Endothelial cell of umbilical vein (primary cell): ENCODE measurements around the gene BANF2. TPM values are rescaled to one million over a fixed set of nuclear protein-coding genes. Genes with fewer than 3 reads are reported as not detected.

Experiments
- BruUV-seq: library from RNA; stranded (reverse); fragments of 400-500 nt; replicated peaks from 2 replicates; lab custom pipeline; 2021; lab: Mats Ljungman, UMichigan
- CTCF ChIA-PET: fragments of 300-600, 350-600 bp; sonication (Branson Sonifier 250); formaldehyde crosslinking; loops from one replicate; lab custom pipeline; 2021; ENCODE audit warnings: antibody characterized with exemption, inconsistent platforms; lab: Charles Lee
- POLR2A ChIA-PET: fragments of 300-600, 350-600 bp; sonication (Branson Sonifier 250); formaldehyde crosslinking; loops from one replicate; lab custom pipeline; 2021; ENCODE audit warnings: antibody characterized with exemption, inconsistent platforms; lab: Charles Lee
- DNase-seq: peaks from one replicate; pipeline ENCODE4 v3.0.0-alpha.2; 2011; ENCODE audit warnings: low read depth, low spot score
- FAIRE-seq: peaks from 2 replicates; lab custom pipeline; 2011; peaks lifted over from hg19 to GRCh38; lab: Jason Lieb, UNC
- H2AFZ ChIP-seq: 2 replicates; pipeline ENCODE4 v1.6.0; 2012; ENCODE audit warnings: low read depth, low read length, control low read depth, inconsistent platforms
- H3K27ac ChIP-seq: 2 replicates; pipeline ENCODE4 v1.5.1; 2011; ENCODE audit warnings: low read depth, mild to moderate bottlenecking, control low read depth, low read length, moderate library complexity; ENCODE audit not compliant: insufficient read depth
- H3K27me3 ChIP-seq, 2 experiments: 2 replicates each; pipeline versions ENCODE4 v1.6.0 to v1.6.1; 2011; ENCODE audit warnings: low read length in 2 of 2, mixed read lengths in 1 of 2; ENCODE audit not compliant: control insufficient read depth in 2 of 2, insufficient read depth in 2 of 2
- H3K36me3 ChIP-seq, 2 experiments: 2 replicates in 1 of 2; 3 replicates in 1 of 2; pipeline ENCODE4 v1.5.1; 2011; ENCODE audit warnings: low read length in 2 of 2, mild to moderate bottlenecking in 1 of 2, moderate library complexity in 1 of 2; ENCODE audit not compliant: control insufficient read depth in 2 of 2, insufficient read depth in 2 of 2; ENCODE audit errors: extremely low read depth in 1 of 2
- H3K4me1 ChIP-seq: 3 replicates; pipeline ENCODE4 v1.5.1; 2011; ENCODE audit warnings: mild to moderate bottlenecking, low read length; ENCODE audit not compliant: control insufficient read depth, insufficient read depth; ENCODE audit errors: extremely low read depth
- H3K4me2 ChIP-seq: 2 replicates; pipeline ENCODE4 v1.6.1; 2011; ENCODE audit warnings: low read length, control low read depth, mixed read lengths; ENCODE audit not compliant: insufficient read depth
- H3K4me3 ChIP-seq, 3 experiments: fragments of 200-600 bp in 1 of 3; sonication (generic), shearing (Covaris generic) in 1 of 3; replicated peaks in 1 of 3; 2 replicates each; pipeline ENCODE4 v1.5.1; 2011 to 2016; ENCODE audit warnings: control low read depth in 3 of 3, low read length in 3 of 3, mild to moderate bottlenecking in 2 of 3, inconsistent platforms in 1 of 3, low read depth in 1 of 3, moderate library complexity in 1 of 3; ENCODE audit not compliant: insufficient read depth in 1 of 3
- H3K79me2 ChIP-seq: 2 replicates; pipeline ENCODE4 v1.6.0; 2012; ENCODE audit warnings: low read length, inconsistent platforms; ENCODE audit not compliant: control insufficient read depth, insufficient read depth
- H3K9ac ChIP-seq: replicated peaks from 2 replicates; pipeline ENCODE3; 2011; ENCODE audit warnings: low read length, control low read depth; ENCODE audit not compliant: insufficient read depth; ENCODE audit errors: extremely low read depth
- H3K9me1 ChIP-seq: replicated peaks from 3 replicates; pipeline ENCODE4 v1.6.0; 2011; ENCODE audit warnings: mild to moderate bottlenecking, low read length; ENCODE audit not compliant: control insufficient read depth, insufficient read depth; ENCODE audit errors: extremely low read depth
- H3K9me3 ChIP-seq: replicated peaks from 2 replicates; pipeline ENCODE4 v1.5.1; 2012; ENCODE audit warnings: low read length, inconsistent platforms; ENCODE audit not compliant: control insufficient read depth, insufficient read depth
- H4K20me1 ChIP-seq: replicated peaks from 2 replicates; pipeline ENCODE3; 2011; ENCODE audit warnings: mild to moderate bottlenecking, low read length; ENCODE audit not compliant: control insufficient read depth, insufficient read depth; ENCODE audit errors: extremely low read depth
- EZH2 ChIP-seq: IDR thresholded peaks from 2 replicates; pipeline ENCODE4 v1.6.1; 2012; ENCODE audit warnings: borderline replicate concordance, low read depth, mild to moderate bottlenecking, moderate library complexity, low read length, inconsistent platforms; ENCODE audit not compliant: severe bottlenecking
- FOS ChIP-seq: IDR thresholded peaks from 2 replicates; pipeline ENCODE4 v1.6.1; 2011; ENCODE audit warnings: mild to moderate bottlenecking, low read length, moderate library complexity, borderline replicate concordance; ENCODE audit not compliant: insufficient read depth
- GATA2 ChIP-seq: IDR thresholded peaks from 2 replicates; pipeline ENCODE4 v1.7.0; 2011; ENCODE audit warnings: low read depth, mild to moderate bottlenecking, moderate library complexity, mixed read lengths, low read length; ENCODE audit not compliant: insufficient read length, insufficient read depth
- JUN ChIP-seq: IDR thresholded peaks from 2 replicates; pipeline ENCODE4 v1.6.1; 2011; ENCODE audit warnings: borderline replicate concordance, low read depth; ENCODE audit not compliant: insufficient read length, insufficient read depth
- MYC ChIP-seq: IDR thresholded peaks from one replicate; pipeline ENCODE4 v1.6.1; 2011; ENCODE audit warnings: mild to moderate bottlenecking, low read depth, low read length
- POLR2A ChIP-seq: IDR thresholded peaks from 2 replicates; pipeline ENCODE4 v1.6.1; 2012; ENCODE audit warnings: low read depth, mild to moderate bottlenecking, control low read depth, low read length
- POLR2AphosphoS5 ChIP-seq: IDR thresholded peaks from 2 replicates; pipeline ENCODE4 v1.6.1; 2012; ENCODE audit warnings: low read depth, mild to moderate bottlenecking, control low read depth, low read length, moderate library complexity; ENCODE audit not compliant: insufficient read depth
- dilution Hi-C: fragments of 300-500 bp; cut with MboI; formaldehyde crosslinking; loops from one replicate; pipeline ENCODE4 v1.15.0; 2019; ENCODE audit warnings: low sequenced_read_pairs; ENCODE audit not compliant: extremely low pct_ligation_motif_present
- intact Hi-C: fragments of 100-400 bp; cut with micrococcal nuclease; formaldehyde crosslinking; loops from one replicate; pipeline ENCODE4 v1.10.0; 2022
- polyA plus RNA-seq, 4 experiments: library from polyadenylated mRNA; depleted of rRNA in 3 of 4; stranded (reverse) in 3 of 4; unstranded in 1 of 4; fragments of >200 nt; gene quantifications; 2 replicates each; pipeline versions ENCODE4 v1.2.1 to v1.2.3, GENCODE V29; 2011 to 2012; ENCODE audit warnings: missing spikeins in 1 of 4
- total RNA-seq: library from RNA; stranded (reverse); gene quantifications from 2 replicates; pipeline ENCODE4 v1.2.3, GENCODE V29; 2021
- TF ChIP-seq, protein P1 (sequence below), 2 donors: IDR thresholded peaks; 1 replicate in 1 of 2; 2 replicates in 1 of 2; pipeline ENCODE4 v1.5.1; 2011; ENCODE audit warnings: low read length in 2 of 2, mild to moderate bottlenecking in 2 of 2, moderate library complexity in 2 of 2, control low read depth in 1 of 2, inconsistent platforms in 1 of 2, low read depth in 1 of 2; ENCODE audit not compliant: insufficient read depth in 1 of 2; ENCODE audit errors: extremely low read depth in 1 of 2
- TF ChIP-seq, protein P2 (sequence below): IDR thresholded peaks from 2 replicates; pipeline ENCODE4 v1.6.1; 2011; ENCODE audit not compliant: insufficient read depth, insufficient read length

The BANF2 gene
- total and polyA plus RNA-seq, 2 donors (not counting 3 experiments of a cell fraction or from before 2014, with no cell fraction given) = not detected

DNA sequence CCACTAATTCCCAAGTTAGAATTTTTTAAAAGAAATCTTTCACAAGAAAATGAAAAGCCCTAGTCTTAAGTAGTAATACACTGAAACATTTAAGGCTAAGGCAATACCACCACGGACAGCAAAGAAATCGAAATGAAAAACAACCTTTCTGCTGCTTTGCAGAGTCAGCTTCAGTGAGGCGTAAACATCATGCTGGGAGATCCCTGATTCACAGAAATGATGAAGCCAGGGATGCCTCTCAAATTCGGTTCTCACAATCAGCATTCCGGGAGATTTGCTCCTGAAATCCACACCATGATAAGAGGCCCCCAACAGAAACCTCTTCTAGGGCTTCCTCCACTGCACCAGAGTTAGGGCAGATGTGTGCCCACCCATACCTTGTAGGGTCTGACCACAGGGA lies 36.3 kb upstream of the BANF2 start:
- peaks cover 27% of the 10 kb centered on the region for H3K4me1 ChIP-seq
- H2AFZ ChIP-seq = no peak overlapping the region
- TF ChIP-seq POLR2AphosphoS5 = no peak
- no peak for TF ChIP-seq MYC
- no peak for TF ChIP-seq JUN
- no peak for TF ChIP-seq EZH2
- TF ChIP-seq, protein P1, sequence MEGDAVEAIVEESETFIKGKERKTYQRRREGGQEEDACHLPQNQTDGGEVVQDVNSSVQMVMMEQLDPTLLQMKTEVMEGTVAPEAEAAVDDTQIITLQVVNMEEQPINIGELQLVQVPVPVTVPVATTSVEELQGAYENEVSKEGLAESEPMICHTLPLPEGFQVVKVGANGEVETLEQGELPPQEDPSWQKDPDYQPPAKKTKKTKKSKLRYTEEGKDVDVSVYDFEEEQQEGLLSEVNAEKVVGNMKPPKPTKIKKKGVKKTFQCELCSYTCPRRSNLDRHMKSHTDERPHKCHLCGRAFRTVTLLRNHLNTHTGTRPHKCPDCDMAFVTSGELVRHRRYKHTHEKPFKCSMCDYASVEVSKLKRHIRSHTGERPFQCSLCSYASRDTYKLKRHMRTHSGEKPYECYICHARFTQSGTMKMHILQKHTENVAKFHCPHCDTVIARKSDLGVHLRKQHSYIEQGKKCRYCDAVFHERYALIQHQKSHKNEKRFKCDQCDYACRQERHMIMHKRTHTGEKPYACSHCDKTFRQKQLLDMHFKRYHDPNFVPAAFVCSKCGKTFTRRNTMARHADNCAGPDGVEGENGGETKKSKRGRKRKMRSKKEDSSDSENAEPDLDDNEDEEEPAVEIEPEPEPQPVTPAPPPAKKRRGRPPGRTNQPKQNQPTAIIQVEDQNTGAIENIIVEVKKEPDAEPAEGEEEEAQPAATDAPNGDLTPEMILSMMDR (IDR thresholded peaks at IDR 0.05; ENCODE audit: extremely low read depth in 1 of 2, insufficient read depth in 1 of 2, low read depth in 1 of 2, low read length in 2 of 2) = no peak
- no peak for TF ChIP-seq GATA2
- TF ChIP-seq FOS = no peak
- no peak for TF ChIP-seq POLR2A
- TF ChIP-seq, protein P2, sequence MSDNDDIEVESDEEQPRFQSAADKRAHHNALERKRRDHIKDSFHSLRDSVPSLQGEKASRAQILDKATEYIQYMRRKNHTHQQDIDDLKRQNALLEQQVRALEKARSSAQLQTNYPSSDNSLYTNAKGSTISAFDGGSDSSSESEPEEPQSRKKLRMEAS = no peak
- no peaks in the 10 kb centered on the region for H3K9me3 ChIP-seq
- FAIRE-seq (no peak), DNase-seq (no peak)
- ChIA-PET CTCF (interaction anchor here (4.1 kb wide), 1 partner anchor 8 kb away, joined by 28 read pairs; no protein-coding TSS in a partner anchor), POLR2A (no interaction called here)
- peaks cover 3 to 7% of the 10 kb centered on the region in 2 experiments for H3K36me3 ChIP-seq
- no peaks in the 10 kb centered on the region for H3K9me1 ChIP-seq
- H3K4me2 ChIP-seq = no peak overlapping the region
- no peaks in the 10 kb centered on the region for H3K27me3 ChIP-seq
- no peak overlapping the region for H3K27ac ChIP-seq
- no peak overlapping the region for H3K9ac ChIP-seq
- peaks cover 68% of the 10 kb centered on the region for H3K79me2 ChIP-seq
- no peak overlapping the region for H3K4me3 ChIP-seq
- no TSS peak for BruUV-seq
- intact Hi-C loops (no loop called here), dilution Hi-C loops (no loop called here)
- H4K20me1 ChIP-seq = no peaks in the 10 kb centered on the region
